GM23248 (cell line): ENCODE results near the gene LMF1.

Source experiments
- EZH2 ChIP-seq: fragments of 200-600 bp; sonication (generic); IDR thresholded peaks from 2 replicates; pipeline ENCODE4 v1.6.1; 2018; ENCODE audit warnings: antibody characterized with exemption, mild to moderate bottlenecking; ENCODE audit not compliant: insufficient read depth, poor library complexity, severe bottlenecking
- EZH2phosphoT487 ChIP-seq: fragments of 200-600 bp; sonication (generic); IDR thresholded peaks from 2 replicates; pipeline ENCODE4 v1.6.1; 2018; ENCODE audit warnings: antibody characterized with exemption, moderate library complexity, mild to moderate bottlenecking, low read depth; ENCODE audit not compliant: insufficient read depth

- TF ChIP-seq EZH2 (no peak), EZH2phosphoT487 (no peak)
Observed at GRCh38 chr16:894136-894535, 76.6 kb downstream of the LMF1 start.
